Gastroesophageal sphincter (tissue), 3 donors: ENCODE measurements around the gene XYLT2.

Source experiments
- EP300 ChIP-seq: sonication (generic); formaldehyde crosslinking; IDR thresholded peaks from one replicate; pipeline ENCODE4 v1.6.1; 2017; ENCODE audit warnings: antibody characterized with exemption, mild to moderate bottlenecking
- POLR2AphosphoS5 ChIP-seq: sonication (generic); formaldehyde crosslinking; IDR thresholded peaks from one replicate; pipeline ENCODE4 v1.6.1; 2017; ENCODE audit warnings: antibody characterized with exemption
- TF ChIP-seq, protein P1 (sequence below), 4 experiments: fragments of 200-600 bp in 2 of 4; fragments of 450-650 bp in 2 of 4; sonication (generic) in 1 of 4; IDR thresholded peaks; one replicate each; pipeline ENCODE4 v1.5.1; 2017 to 2019; ENCODE audit warnings: antibody characterized with exemption in 4 of 4, mild to moderate bottlenecking in 2 of 4, moderate library complexity in 2 of 4

GRCh38 chr17:50380369-50381259 lies 34.7 kb downstream of the XYLT2 start:
- TF ChIP-seq, protein P1, sequence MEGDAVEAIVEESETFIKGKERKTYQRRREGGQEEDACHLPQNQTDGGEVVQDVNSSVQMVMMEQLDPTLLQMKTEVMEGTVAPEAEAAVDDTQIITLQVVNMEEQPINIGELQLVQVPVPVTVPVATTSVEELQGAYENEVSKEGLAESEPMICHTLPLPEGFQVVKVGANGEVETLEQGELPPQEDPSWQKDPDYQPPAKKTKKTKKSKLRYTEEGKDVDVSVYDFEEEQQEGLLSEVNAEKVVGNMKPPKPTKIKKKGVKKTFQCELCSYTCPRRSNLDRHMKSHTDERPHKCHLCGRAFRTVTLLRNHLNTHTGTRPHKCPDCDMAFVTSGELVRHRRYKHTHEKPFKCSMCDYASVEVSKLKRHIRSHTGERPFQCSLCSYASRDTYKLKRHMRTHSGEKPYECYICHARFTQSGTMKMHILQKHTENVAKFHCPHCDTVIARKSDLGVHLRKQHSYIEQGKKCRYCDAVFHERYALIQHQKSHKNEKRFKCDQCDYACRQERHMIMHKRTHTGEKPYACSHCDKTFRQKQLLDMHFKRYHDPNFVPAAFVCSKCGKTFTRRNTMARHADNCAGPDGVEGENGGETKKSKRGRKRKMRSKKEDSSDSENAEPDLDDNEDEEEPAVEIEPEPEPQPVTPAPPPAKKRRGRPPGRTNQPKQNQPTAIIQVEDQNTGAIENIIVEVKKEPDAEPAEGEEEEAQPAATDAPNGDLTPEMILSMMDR (IDR thresholded peaks at IDR 0.05): no peak
- no peak for TF ChIP-seq EP300
- no peak for TF ChIP-seq POLR2AphosphoS5
